HepG2 (cell line): ENCODE data around the gene PLCB2.

Source experiments
- ATF7 ChIP-seq, 2 experiments: fragments of 450-650 bp in 1 of 2; sonication (generic) in 1 of 2; formaldehyde crosslinking in 1 of 2; IDR thresholded peaks; 2 replicates each; pipeline versions ENCODE4 v1.4.0 to v1.6.1; 2016 to 2020; ENCODE audit warnings: antibody characterized with exemption in 1 of 2, mild to moderate bottlenecking in 1 of 2, missing genetic modification reagents in 1 of 2
- ESRRA ChIP-seq: sonication (generic); formaldehyde crosslinking; IDR thresholded peaks from 2 replicates; pipeline ENCODE4 v1.5.1; 2020; ENCODE audit warnings: mild to moderate bottlenecking, low read depth, missing genetic modification reagents
- POLR2A ChIP-seq, 2 experiments: IDR thresholded peaks; 2 replicates each; pipeline ENCODE4 v1.6.1; 2011; ENCODE audit warnings: low read depth in 2 of 2, low read length in 2 of 2, mild to moderate bottlenecking in 1 of 2, moderate library complexity in 1 of 2; ENCODE audit not compliant: insufficient read depth in 1 of 2
- RAD51 ChIP-seq: fragments of 450-650 bp; IDR thresholded peaks from 2 replicates; pipeline ENCODE4 v1.6.1; 2016; ENCODE audit warnings: borderline replicate concordance
- REST ChIP-seq, 2 experiments: IDR thresholded peaks; 2 replicates each; pipeline ENCODE4 v1.6.1; 2011 to 2012; ENCODE audit warnings: low read length in 2 of 2, borderline replicate concordance in 1 of 2, low read depth in 1 of 2, mild to moderate bottlenecking in 1 of 2, moderate library complexity in 1 of 2
- SALL1 ChIP-seq: sonication (generic); formaldehyde crosslinking; IDR thresholded peaks from 2 replicates; pipeline ENCODE4 v1.8.0; 2022; ENCODE audit warnings: mild to moderate bottlenecking, missing genetic modification reagents
- SRSF9 ChIP-seq: fragments of 200-400 bp; formaldehyde crosslinking; IDR thresholded peaks from 2 replicates; pipeline ENCODE4 v1.6.1; 2018; ENCODE audit warnings: borderline replicate concordance, mild to moderate bottlenecking, low read depth, low read length; ENCODE audit not compliant: insufficient read depth, poor library complexity, severe bottlenecking
- ZNF292 ChIP-seq: sonication (generic); formaldehyde crosslinking; IDR thresholded peaks from 2 replicates; pipeline ENCODE4 v1.8.1; 2022; ENCODE audit warnings: mild to moderate bottlenecking, low read depth, missing genetic modification reagents, borderline replicate concordance
- ZNF580 ChIP-seq: IDR thresholded peaks from 2 replicates; pipeline ENCODE4 v1.6.1; 2016; ENCODE audit warnings: low read depth, borderline replicate concordance
- ZNF629 ChIP-seq: sonication (generic); formaldehyde crosslinking; conservative IDR thresholded peaks from 2 replicates; pipeline ENCODE4 v1.5.0; 2020; ENCODE audit warnings: missing genetic modification reagents

DNA sequence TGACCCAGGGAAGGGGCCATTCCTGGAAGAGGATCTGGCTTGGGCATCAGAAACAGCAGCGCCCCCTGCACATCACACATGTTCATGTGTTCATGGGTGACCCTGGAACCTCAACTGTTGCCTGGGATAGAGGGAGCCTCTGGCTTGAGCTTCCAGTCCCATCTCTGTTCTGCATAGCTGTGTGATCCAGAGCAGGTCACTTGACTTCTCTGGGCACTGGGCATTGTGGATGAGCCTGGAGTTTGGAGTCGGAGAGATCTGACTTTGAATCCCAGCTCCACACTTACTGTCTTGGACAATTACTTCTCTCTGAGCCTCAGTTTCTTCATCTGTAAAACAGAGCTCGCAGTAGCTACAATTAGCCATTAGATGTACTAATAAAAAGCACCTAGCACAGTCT lies 53.3 kb downstream of the PLCB2 start:
- TF ChIP-seq ATF7 (IDR thresholded peaks at IDR 0.05) (no peak), ATF7 (CRISPR knock-in tag; IDR thresholded peaks at IDR 0.05) (no peak), POLR2A (IDR thresholded peaks at IDR 0.05; ENCODE audit: insufficient read depth in 1 of 2, low read depth in 2 of 2, low read length in 2 of 2) (no peak), ZNF629 (CRISPR knock-in tag) (no peak), SALL1 (CRISPR knock-in tag) (no peak), SRSF9 (no peak), ESRRA (CRISPR knock-in tag) (no peak), ZNF580 (CRISPR knock-in tag) (no peak), RAD51 (no peak), ZNF292 (CRISPR knock-in tag) (no peak), REST (IDR thresholded peaks at IDR 0.05; ENCODE audit: borderline replicate concordance in 1 of 2, low read depth in 1 of 2, low read length in 2 of 2) (no peak)
